Prostate gland (tissue), 2 donors: ENCODE results near the gene SLC6A11.

Source experiments
- POLR2AphosphoS5 ChIP-seq: sonication (generic); formaldehyde crosslinking; IDR thresholded peaks from one replicate; pipeline ENCODE4 v1.6.1; 2017; ENCODE audit warnings: antibody characterized with exemption
- TF ChIP-seq, protein P1 (sequence below), 4 experiments: fragments of 200-600 bp in 2 of 4; fragments of 450-650 bp in 2 of 4; sonication (generic) in 2 of 4; IDR thresholded peaks; 1 replicate in 3 of 4; 2 replicates in 1 of 4; pipeline ENCODE4 v1.5.1; 2016 to 2019; ENCODE audit warnings: antibody characterized with exemption in 4 of 4, mild to moderate bottlenecking in 2 of 4, moderate library complexity in 2 of 4

DNA sequence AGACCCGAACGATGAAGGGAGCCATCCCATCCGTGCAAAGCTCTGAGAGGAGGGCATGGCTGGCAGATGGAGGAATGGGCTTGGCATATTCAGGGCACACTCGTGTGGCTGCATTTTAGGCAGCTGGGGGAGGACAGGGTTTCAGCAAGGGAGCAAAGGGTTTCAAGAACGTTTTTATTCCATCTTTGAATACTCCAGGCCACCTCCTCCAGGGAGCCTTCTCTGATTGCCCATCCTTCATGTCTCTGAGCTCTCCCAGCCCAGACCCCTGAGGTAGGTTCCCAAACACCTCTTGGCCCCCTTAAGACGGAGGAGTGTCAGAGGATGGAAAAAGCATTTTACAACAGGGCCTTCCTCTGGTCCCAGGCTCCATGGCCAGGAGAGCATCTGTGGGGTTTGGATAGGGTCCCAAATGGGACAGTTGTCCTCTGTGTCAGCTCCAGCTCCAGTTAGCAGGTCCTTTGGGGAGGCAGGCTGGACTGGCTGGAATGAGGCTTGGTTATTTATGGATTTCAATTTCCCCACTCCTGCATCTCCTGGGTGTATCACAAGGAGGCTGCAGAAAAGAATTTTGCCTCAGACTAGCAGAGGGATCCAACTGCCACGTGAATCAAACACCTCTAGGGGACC, 158.8 kb downstream of the SLC6A11 start:
- TF ChIP-seq, protein P1, sequence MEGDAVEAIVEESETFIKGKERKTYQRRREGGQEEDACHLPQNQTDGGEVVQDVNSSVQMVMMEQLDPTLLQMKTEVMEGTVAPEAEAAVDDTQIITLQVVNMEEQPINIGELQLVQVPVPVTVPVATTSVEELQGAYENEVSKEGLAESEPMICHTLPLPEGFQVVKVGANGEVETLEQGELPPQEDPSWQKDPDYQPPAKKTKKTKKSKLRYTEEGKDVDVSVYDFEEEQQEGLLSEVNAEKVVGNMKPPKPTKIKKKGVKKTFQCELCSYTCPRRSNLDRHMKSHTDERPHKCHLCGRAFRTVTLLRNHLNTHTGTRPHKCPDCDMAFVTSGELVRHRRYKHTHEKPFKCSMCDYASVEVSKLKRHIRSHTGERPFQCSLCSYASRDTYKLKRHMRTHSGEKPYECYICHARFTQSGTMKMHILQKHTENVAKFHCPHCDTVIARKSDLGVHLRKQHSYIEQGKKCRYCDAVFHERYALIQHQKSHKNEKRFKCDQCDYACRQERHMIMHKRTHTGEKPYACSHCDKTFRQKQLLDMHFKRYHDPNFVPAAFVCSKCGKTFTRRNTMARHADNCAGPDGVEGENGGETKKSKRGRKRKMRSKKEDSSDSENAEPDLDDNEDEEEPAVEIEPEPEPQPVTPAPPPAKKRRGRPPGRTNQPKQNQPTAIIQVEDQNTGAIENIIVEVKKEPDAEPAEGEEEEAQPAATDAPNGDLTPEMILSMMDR (IDR thresholded peaks at IDR 0.05) = no peak
- TF ChIP-seq POLR2AphosphoS5 = no peak
